ENCODE measurements around the gene SULT1C4.
"Not testable (repeated sequence)": the region's sequence is repeated elsewhere in the genome, so short reads cannot be mapped to it uniquely, and the experiment has no call there.

Gene SULT1C4

GRCh38 chr2:108413711-108414095 is 35.9 kb downstream of the SULT1C4 start:
- DNase-seq (ENCODE audit: low read depth), result no peak

- DNase-seq (ENCODE audit: low read depth), result no peak
Measured at GRCh38 chr2:108414256-108414876, 36.6 kb downstream of the SULT1C4 start.

DNA sequence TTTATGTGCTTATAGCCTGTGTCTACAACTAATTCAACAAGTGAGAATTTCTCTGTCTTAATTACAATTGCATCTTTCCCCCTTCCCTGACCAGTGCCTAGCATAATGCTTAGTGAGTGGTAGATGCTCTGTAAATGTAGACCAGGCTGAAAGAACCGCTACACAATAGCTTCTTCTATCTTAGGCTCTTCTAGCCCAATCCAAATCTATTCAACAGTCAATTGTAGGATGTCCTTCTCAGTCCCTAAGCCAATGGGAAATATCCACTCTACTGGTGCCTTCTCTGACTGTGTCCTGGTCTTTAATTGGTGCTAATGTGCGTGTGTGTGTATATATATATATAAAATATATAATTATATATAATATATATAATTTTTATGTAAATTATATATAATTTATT is 37.2 kb downstream of the SULT1C4 start:
- no peak for DNase-seq (ENCODE audit: low read depth)

GRCh38 chr2:108417254-108417653 is 39.5 kb downstream of the SULT1C4 start:
- DNase-seq (ENCODE audit: low read depth), result no peak

DNA sequence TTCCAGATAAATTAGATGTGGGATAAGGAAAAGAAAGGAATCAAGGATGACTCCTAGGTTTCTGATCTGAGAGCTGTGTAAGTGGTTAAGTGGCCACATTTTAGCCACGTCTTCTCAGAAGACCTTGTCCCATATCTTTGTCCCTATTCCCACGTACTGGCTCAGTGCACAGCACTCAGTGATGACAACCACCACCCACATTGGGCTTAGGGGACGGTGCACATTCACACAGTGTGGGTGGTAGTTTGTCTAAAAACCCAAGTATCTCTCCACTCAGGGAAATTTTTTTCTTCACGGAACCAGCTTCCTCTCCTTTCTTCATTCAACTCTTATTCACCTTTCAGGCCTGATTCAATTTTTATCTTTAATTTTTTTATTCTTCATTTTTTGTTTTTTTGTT is 40.7 kb downstream of the SULT1C4 start:
- no peak for DNase-seq (ENCODE audit: low read depth)

GRCh38 chr2:108423067-108423466 is 45.3 kb downstream of the SULT1C4 start:
- DNase-seq (ENCODE audit: low read depth), result no peak

DNA sequence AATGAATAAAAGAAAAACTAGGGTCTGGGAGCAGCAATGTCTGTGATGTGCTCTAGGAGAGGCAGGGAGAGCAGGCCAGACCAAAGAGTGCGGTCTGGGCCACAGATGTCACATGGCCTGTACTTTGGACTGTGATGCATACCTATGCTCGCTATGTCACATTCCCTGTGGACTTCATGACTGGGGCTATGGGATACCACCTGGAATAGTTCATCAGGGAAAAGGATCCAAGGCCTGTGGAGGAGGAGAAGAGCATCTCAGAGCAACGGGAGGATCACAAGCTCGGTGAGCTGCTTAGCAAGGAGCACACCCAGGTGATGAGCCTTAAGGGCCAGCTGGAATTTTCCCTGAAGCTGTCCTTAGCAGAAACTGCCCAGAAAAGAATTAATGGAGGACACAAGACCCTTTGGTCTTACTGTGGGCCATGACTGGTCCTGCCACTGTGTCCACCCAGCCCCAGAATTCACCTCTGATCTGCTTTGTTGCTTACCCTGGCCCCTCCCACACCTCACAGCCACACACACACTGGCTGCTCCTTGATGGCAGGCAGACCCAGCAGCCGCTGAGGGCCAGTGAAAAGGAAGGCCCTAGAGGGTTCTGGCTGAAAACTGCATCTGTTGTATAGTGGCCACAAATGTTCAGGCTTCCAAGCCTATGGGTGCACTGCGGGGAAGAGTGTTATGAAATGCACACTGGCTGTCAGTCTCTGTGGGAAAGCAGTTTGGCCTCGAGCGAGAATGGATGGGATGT is 45.9 kb downstream of the SULT1C4 start:
- no peak for DNase-seq (ENCODE audit: low read depth)

- DNase-seq (ENCODE audit: low read depth), result no peak
Measured at GRCh38 chr2:108428286-108429009, 50.7 kb downstream of the SULT1C4 start.

GRCh38 chr2:108435578-108435977 is 57.8 kb downstream of the SULT1C4 start:
- not testable (repeated sequence) for DNase-seq (ENCODE audit: low read depth)

DNA sequence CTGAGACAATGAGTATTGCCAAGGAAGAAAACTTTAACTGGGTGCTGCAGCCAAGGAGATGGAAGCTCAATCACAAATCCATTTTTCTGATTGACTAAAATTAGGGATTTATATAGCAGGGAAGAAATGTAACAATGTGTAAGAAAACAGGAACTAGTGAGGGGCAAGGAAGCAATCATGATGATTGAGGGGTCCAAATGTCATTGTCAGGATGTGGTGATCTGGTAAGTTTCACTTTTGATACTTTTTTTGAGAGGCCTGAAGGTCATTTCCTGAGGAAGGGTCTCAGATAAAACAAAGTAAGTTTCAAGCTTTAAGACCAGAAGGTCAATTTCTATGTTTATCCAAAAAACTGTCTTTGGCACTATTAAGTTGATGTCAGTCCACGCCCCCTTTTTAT is 59.2 kb downstream of the SULT1C4 start:
- no peak for DNase-seq (ENCODE audit: low read depth)

Measured in T-helper 22 cell (primary cell).